Measurements from ENCODE around the gene CCDC154. TPM values are rescaled to one million over a fixed set of nuclear protein-coding genes. Genes with fewer than 3 reads are reported as not detected.

CCDC154 gene
- total RNA-seq, 1 donor from 2014 or later, result not detected

DNA sequence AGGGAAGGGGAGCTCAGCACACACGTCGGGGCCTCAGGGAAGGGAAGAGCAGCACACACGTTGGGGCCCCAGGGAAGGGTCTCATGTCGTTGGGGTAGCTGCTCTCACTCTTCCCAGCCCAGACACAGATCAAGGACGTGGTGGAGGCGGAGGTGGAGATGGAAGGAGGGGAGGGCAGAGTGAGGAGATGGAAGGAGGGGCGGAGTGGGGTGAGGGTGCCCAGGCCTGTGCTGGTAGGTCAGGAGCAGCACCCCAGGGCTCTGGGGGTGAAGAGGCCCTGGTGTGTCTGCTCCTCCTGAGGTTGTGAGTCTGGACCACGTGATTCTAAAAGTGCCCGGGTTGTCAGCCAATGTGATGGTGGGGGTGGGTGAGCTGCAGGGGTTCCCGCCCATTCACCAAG, 15.6 kb upstream of the CCDC154 start:
- H3K36me3 ChIP-seq, result peaks cover 51 to 61% of the 10 kb centered on the region in 2 donors
- H3K4me1 ChIP-seq, result no peaks in the 10 kb centered on the region
- no peak for DNase-seq (ENCODE audit: low spot score in 2 of 2)
- intact Hi-C loops (cut with DNase I), result no loop called here
- no peaks in the 10 kb centered on the region for H3K9me3 ChIP-seq
- no peaks in the 10 kb centered on the region for H3K27me3 ChIP-seq
- TF ChIP-seq, protein P1, sequence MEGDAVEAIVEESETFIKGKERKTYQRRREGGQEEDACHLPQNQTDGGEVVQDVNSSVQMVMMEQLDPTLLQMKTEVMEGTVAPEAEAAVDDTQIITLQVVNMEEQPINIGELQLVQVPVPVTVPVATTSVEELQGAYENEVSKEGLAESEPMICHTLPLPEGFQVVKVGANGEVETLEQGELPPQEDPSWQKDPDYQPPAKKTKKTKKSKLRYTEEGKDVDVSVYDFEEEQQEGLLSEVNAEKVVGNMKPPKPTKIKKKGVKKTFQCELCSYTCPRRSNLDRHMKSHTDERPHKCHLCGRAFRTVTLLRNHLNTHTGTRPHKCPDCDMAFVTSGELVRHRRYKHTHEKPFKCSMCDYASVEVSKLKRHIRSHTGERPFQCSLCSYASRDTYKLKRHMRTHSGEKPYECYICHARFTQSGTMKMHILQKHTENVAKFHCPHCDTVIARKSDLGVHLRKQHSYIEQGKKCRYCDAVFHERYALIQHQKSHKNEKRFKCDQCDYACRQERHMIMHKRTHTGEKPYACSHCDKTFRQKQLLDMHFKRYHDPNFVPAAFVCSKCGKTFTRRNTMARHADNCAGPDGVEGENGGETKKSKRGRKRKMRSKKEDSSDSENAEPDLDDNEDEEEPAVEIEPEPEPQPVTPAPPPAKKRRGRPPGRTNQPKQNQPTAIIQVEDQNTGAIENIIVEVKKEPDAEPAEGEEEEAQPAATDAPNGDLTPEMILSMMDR (IDR thresholded peaks at IDR 0.05), result no peak
- H3K27ac ChIP-seq, result no peak overlapping the region
- H3K4me3 ChIP-seq, result no peak overlapping the region

DNA sequence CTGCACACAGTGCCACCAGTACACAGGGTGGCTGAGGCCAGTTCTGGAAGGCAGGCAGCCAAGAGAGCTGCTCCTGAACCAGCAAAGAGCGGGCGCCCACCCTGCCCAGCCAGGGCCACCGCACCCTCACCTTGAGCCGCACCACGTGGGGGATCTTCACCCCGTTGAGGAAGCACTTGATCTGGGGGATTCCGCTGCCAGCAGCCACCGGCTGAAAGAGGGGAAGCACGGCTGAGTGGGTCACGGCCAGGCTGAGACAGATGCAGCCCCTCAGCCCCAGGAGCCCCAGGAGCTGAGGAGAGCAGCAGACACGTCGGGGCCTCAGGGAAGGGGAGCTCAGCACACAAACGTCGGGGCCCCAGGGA, 14.6 kb upstream of the CCDC154 start:
- no peaks in the 10 kb centered on the region for H3K9me3 ChIP-seq
- H3K27me3 ChIP-seq, result no peaks in the 10 kb centered on the region
- intact Hi-C loops (cut with DNase I), result no loop called here
- H3K4me1 ChIP-seq, result no peaks in the 10 kb centered on the region
- no peak overlapping the region for H3K4me3 ChIP-seq
- H3K27ac ChIP-seq, result no peak overlapping the region
- TF ChIP-seq, protein P1 (IDR thresholded peaks at IDR 0.05), result no peak
- peaks cover 61 to 65% of the 10 kb centered on the region in 2 donors for H3K36me3 ChIP-seq
- DNase-seq (ENCODE audit: low spot score in 2 of 2), result no peak

DNA sequence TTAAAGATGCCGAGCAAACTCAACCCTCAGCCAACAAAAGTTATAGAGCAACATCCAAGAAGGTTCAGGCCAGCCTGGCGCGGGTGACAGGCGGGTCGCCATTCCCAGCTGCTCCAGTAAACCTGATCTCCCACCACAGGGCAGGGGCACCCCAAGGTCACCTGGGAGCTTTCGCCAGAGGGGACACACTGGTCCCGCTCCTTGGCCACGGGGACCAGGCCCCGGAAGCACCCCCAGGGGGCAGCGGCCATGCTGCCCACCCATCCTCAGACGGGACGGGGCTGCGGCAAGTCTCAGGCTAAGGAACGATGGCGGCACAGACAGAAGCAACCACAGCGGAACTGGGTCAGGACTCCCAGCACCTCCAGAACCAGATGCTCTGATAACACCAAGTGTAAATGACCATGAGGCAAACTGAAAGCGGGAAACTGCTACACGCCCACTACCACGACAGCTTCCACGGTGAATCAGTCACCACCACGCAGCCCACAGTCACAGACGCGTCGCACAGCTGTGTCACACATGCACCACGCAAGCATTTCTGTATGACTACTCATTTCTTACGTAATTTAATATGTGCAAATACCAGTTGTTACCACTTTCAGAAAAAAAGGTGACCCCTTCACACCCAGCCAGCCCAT, 14.1 kb upstream of the CCDC154 start:
- Histone ChIP-seq H3K4me1 (no peaks in the 10 kb centered on the region), H3K36me3 (peaks cover 66 to 69% of the 10 kb centered on the region in 2 donors)
- TF ChIP-seq, protein P1 (IDR thresholded peaks at IDR 0.05), result no peak

GRCh38 chr16:1457489-1458245, 13.3 kb upstream of the CCDC154 start:
- Histone ChIP-seq H3K27ac (no peak overlapping the region), H3K27me3 (no peaks in the 10 kb centered on the region), H3K9me3 (no peaks in the 10 kb centered on the region), H3K4me3 (no peak overlapping the region), H3K36me3 (peaks cover 74 to 77% of the 10 kb centered on the region in 2 donors), H3K4me1 (no peaks in the 10 kb centered on the region)
- TF ChIP-seq, protein P1 (IDR thresholded peaks at IDR 0.05), result no peak
- DNase-seq (ENCODE audit: low spot score in 2 of 2), result no peak
- intact Hi-C loops (cut with DNase I), result no loop called here

More for the DNA sequence above, 14.1 kb upstream of the CCDC154 start:
- H3K27ac ChIP-seq, result no peak overlapping the region
- H3K27me3 ChIP-seq, result no peaks in the 10 kb centered on the region
- DNase-seq (ENCODE audit: low spot score in 2 of 2), result no peak
- intact Hi-C loops (cut with DNase I), result no loop called here
- no peaks in the 10 kb centered on the region for H3K9me3 ChIP-seq
- H3K4me3 ChIP-seq, result no peak overlapping the region

DNA sequence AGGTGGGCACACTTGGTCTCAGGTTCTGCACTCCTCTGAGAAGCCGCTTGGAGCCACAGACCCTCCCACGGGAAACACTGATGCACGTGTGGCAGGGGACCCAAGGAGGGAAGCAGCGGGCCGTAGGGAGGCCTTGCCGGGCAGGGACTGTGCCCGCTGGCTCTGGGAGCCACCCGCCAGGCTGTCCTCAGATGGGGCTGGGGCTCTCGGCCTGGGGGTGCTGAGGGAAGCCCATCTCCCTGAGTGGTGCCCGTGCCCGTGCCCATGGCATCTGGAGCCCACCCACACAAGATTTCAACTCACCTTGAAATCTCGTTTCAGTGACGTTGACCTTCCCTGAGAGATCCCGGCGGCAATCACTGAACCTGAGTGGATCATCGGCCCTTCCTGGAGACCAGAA, 12.6 kb upstream of the CCDC154 start:
- H3K9me3 ChIP-seq, result no peaks in the 10 kb centered on the region
- H3K4me3 ChIP-seq, result no peak overlapping the region
- H3K27me3 ChIP-seq, result no peaks in the 10 kb centered on the region
- no peaks in the 10 kb centered on the region for H3K4me1 ChIP-seq
- H3K27ac ChIP-seq, result no peak overlapping the region
- TF ChIP-seq, protein P1 (IDR thresholded peaks at IDR 0.05), result no peak
- peaks cover 79 to 83% of the 10 kb centered on the region in 2 donors for H3K36me3 ChIP-seq
- DNase-seq (ENCODE audit: low spot score in 2 of 2), result no peak
- intact Hi-C loops (cut with DNase I), result no loop called here

Data from ascending aorta (tissue), 2 donors.